ENCODE data around the gene SGSH.

GRCh38 chr17:80246726-80247125, 26.6 kb upstream of the SGSH start:
- no peak for TF ChIP-seq EZH2 (IDR thresholded peaks at IDR 0.05)
- TF ChIP-seq, protein P1, sequence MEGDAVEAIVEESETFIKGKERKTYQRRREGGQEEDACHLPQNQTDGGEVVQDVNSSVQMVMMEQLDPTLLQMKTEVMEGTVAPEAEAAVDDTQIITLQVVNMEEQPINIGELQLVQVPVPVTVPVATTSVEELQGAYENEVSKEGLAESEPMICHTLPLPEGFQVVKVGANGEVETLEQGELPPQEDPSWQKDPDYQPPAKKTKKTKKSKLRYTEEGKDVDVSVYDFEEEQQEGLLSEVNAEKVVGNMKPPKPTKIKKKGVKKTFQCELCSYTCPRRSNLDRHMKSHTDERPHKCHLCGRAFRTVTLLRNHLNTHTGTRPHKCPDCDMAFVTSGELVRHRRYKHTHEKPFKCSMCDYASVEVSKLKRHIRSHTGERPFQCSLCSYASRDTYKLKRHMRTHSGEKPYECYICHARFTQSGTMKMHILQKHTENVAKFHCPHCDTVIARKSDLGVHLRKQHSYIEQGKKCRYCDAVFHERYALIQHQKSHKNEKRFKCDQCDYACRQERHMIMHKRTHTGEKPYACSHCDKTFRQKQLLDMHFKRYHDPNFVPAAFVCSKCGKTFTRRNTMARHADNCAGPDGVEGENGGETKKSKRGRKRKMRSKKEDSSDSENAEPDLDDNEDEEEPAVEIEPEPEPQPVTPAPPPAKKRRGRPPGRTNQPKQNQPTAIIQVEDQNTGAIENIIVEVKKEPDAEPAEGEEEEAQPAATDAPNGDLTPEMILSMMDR (IDR thresholded peaks at IDR 0.05): no peak

Data from neural progenitor cell (in vitro differentiated cells).